OCI-LY7 (cell line): Measurements from ENCODE around the gene CXorf58. TPM values are rescaled to one million over a fixed set of nuclear protein-coding genes. Genes with fewer than 3 reads are reported as not detected.
"Not testable (repeated sequence)": the region's sequence is repeated elsewhere in the genome, so short reads cannot be mapped to it uniquely, and the experiment has no call there.

Experiments used
- BruUV-seq: library from RNA; stranded (reverse); fragments of 400-500 nt; replicated peaks from 2 replicates; lab custom pipeline; 2021; lab: Mats Ljungman, UMichigan
- CTCF ChIA-PET: fragments of 300-600 bp; sonication (Branson Sonifier 250); formaldehyde crosslinking; loops from one replicate; lab custom pipeline; 2022; ENCODE audit warnings: antibody characterized with exemption; ENCODE audit not compliant: unreplicated experiment; lab: Charles Lee
- POLR2A ChIA-PET: fragments of 300-600 bp; sonication (Branson Sonifier 250); formaldehyde crosslinking; loops from one replicate; lab custom pipeline; 2022; ENCODE audit warnings: antibody characterized with exemption; lab: Charles Lee
- DNase-seq: peaks from one replicate; pipeline ENCODE4 v3.0.0-alpha.2; 2015; ENCODE audit warnings: low spot score
- H2AFZ ChIP-seq: fragments of 200-600 bp; sonication (generic), shearing (Covaris generic); 2 replicates; pipeline ENCODE4 v1.6.1; 2014; ENCODE audit warnings: mild to moderate bottlenecking, antibody characterized with exemption, low read length, moderate library complexity
- H3K27ac ChIP-seq: fragments of 200-600 bp; sonication (generic); 2 replicates; pipeline ENCODE4 v1.5.1; 2014; ENCODE audit warnings: mixed run types, low read depth, mild to moderate bottlenecking, moderate library complexity, low read length, inconsistent platforms; ENCODE audit not compliant: poor library complexity, severe bottlenecking
- H3K36me3 ChIP-seq: fragments of 200-600 bp; sonication (generic); 2 replicates; pipeline ENCODE4 v1.6.1; 2014; ENCODE audit warnings: mild to moderate bottlenecking, antibody characterized with exemption, low read length, moderate library complexity, mixed read lengths; ENCODE audit not compliant: insufficient read depth
- H3K4me1 ChIP-seq: fragments of 200-600 bp; sonication (generic); 2 replicates; pipeline ENCODE4 v1.5.1; 2014; ENCODE audit warnings: mild to moderate bottlenecking, low read length; ENCODE audit not compliant: insufficient read depth, poor library complexity, severe bottlenecking
- H3K4me2 ChIP-seq: fragments of 200-600 bp; sonication (generic); 2 replicates; pipeline ENCODE4 v1.6.1; 2014; ENCODE audit warnings: mild to moderate bottlenecking, low read length
- H3K4me3 ChIP-seq: fragments of 200-600 bp; sonication (generic); 2 replicates; pipeline ENCODE4 v1.5.1; 2014; ENCODE audit warnings: mild to moderate bottlenecking, low read depth, low read length; ENCODE audit not compliant: poor library complexity, severe bottlenecking
- H3K79me2 ChIP-seq: fragments of 200-600 bp; sonication (generic); 2 replicates; pipeline ENCODE4 v1.6.1; 2016; ENCODE audit warnings: low read depth, mild to moderate bottlenecking, low read length, moderate library complexity, mixed read lengths; ENCODE audit not compliant: insufficient read depth
- H3K9me2 ChIP-seq: fragments of 200-600 bp; sonication (generic); 2 replicates; pipeline ENCODE4 v1.6.1; 2016; ENCODE audit warnings: mild to moderate bottlenecking, low read length, mixed read lengths; ENCODE audit not compliant: insufficient read depth
- H3K9me3 ChIP-seq: fragments of 200-600 bp; sonication (generic); 2 replicates; pipeline ENCODE4 v1.6.1; 2014; ENCODE audit warnings: mild to moderate bottlenecking, mixed run types, low read length, mixed read lengths
- H4K20me1 ChIP-seq: fragments of 200-600 bp; sonication (generic); 2 replicates; pipeline ENCODE4 v1.6.1; 2014; ENCODE audit warnings: mild to moderate bottlenecking, antibody characterized with exemption, low read length, moderate library complexity, mixed read lengths; ENCODE audit not compliant: insufficient read depth
- CTCF ChIP-seq: fragments of 200-600 bp; sonication (generic); conservative IDR thresholded peaks from 2 replicates; pipeline ENCODE4 v1.5.1; 2014; ENCODE audit warnings: mild to moderate bottlenecking, antibody characterized with exemption, low read length, moderate library complexity, mixed read lengths
- EZH2phosphoT487 ChIP-seq: fragments of 200-600 bp; sonication (generic); IDR thresholded peaks from 2 replicates; pipeline ENCODE4 v1.6.1; 2018; ENCODE audit warnings: low read depth, borderline replicate concordance, mild to moderate bottlenecking, mixed run types, antibody characterized with exemption, low read length, moderate library complexity, mixed read lengths
- intact Hi-C: fragments of 100-400 bp; cut with micrococcal nuclease; formaldehyde crosslinking; loops from one replicate; pipeline ENCODE4 v1.10.0; 2022; ENCODE audit not compliant: unreplicated experiment
- total RNA-seq, 2 experiments: library from RNA; depleted of rRNA in 1 of 2; stranded (reverse); fragments of >200 nt in 1 of 2; shearing (Covaris generic) in 1 of 2; gene quantifications; 2 replicates each; pipeline ENCODE4 v1.2.3, GENCODE V29; 2014 to 2022

Gene CXorf58
- total RNA-seq, 2 experiments from 2014 or later: 0.46 TPM; not detected in 1

GRCh38 chrX:23964191-23964590 is 56.4 kb downstream of the CXorf58 start:
- H4K20me1 ChIP-seq: no peaks in the 10 kb centered on the region
- TF ChIP-seq CTCF (no peak), EZH2phosphoT487 (no peak)
- H3K27ac ChIP-seq: no peak overlapping the region
- no peaks in the 10 kb centered on the region for H3K79me2 ChIP-seq
- DNase-seq: no peak
- no peaks in the 10 kb centered on the region for H3K36me3 ChIP-seq
- intact Hi-C loops: no loop called here
- no peaks in the 10 kb centered on the region for H3K4me1 ChIP-seq
- ChIA-PET CTCF (no interaction called here), POLR2A (interaction anchor here (0.6 kb wide), 1 partner anchor 34 kb away, joined by 9 read pairs; no protein-coding TSS in a partner anchor)
- H3K9me3 ChIP-seq: no peaks in the 10 kb centered on the region
- no peak overlapping the region for H2AFZ ChIP-seq
- BruUV-seq: no TSS peak
- no peak overlapping the region for H3K4me3 ChIP-seq
- no peaks in the 10 kb centered on the region for H3K9me2 ChIP-seq
- no peak overlapping the region for H3K4me2 ChIP-seq

GRCh38 chrX:23965630-23966029 is 57.8 kb downstream of the CXorf58 start:
- H3K9me2 ChIP-seq, DNase-seq, POLR2A ChIA-PET, CTCF ChIA-PET, H3K4me3 ChIP-seq, H3K79me2 ChIP-seq, H3K9me3 ChIP-seq, H3K4me2 ChIP-seq, intact Hi-C loops, H3K4me1 ChIP-seq, H3K27ac ChIP-seq, H4K20me1 ChIP-seq, H2AFZ ChIP-seq, H3K36me3 ChIP-seq, BruUV-seq: not testable (repeated sequence)

GRCh38 chrX:23978491-23978890 is 70.7 kb downstream of the CXorf58 start:
- H3K4me3 ChIP-seq: no peak overlapping the region
- H3K9me3 ChIP-seq: no peaks in the 10 kb centered on the region
- POLR2A ChIA-PET: interaction anchor here (0.6 kb wide), 1 partner anchor 695 kb away, joined by 3 read pairs; no protein-coding TSS in a partner anchor
- no peaks in the 10 kb centered on the region for H3K9me2 ChIP-seq
- H3K79me2 ChIP-seq: no peaks in the 10 kb centered on the region
- intact Hi-C loops: no loop called here
- DNase-seq: no peak
- H2AFZ ChIP-seq: no peak overlapping the region
- no peak overlapping the region for H3K4me2 ChIP-seq
- TF ChIP-seq CTCF: no peak
- no peak for TF ChIP-seq EZH2phosphoT487
- no peak overlapping the region for H3K27ac ChIP-seq
- peaks cover 18% of the 10 kb centered on the region for H3K36me3 ChIP-seq
- no TSS peak for BruUV-seq
- no peaks in the 10 kb centered on the region for H4K20me1 ChIP-seq
- CTCF ChIA-PET: no interaction called here
- H3K4me1 ChIP-seq: no peaks in the 10 kb centered on the region
